DOHH2 (cell line): Measurements from ENCODE around the gene TEX2.

Experiments
- H3F3A ChIP-seq: fragments of 200-600 bp; sonication (generic), shearing (Covaris generic); 2 replicates; pipeline ENCODE4 v1.6.0; 2016; ENCODE audit warnings: antibody characterized with exemption, mild to moderate bottlenecking; ENCODE audit not compliant: control insufficient read depth, insufficient read depth
- H3K27ac ChIP-seq: fragments of 200-600 bp; sonication (generic); 2 replicates; pipeline ENCODE4 v1.5.1; 2014; ENCODE audit warnings: low read depth, mild to moderate bottlenecking, low read length, moderate library complexity
- H3K27me3 ChIP-seq: fragments of 200-600 bp; sonication (generic); 2 replicates; pipeline ENCODE4 v1.6.1; 2014; ENCODE audit warnings: mild to moderate bottlenecking, low read length, mixed read lengths; ENCODE audit not compliant: control insufficient read depth
- H3K36me3 ChIP-seq: fragments of 200-600 bp; sonication (generic); 2 replicates; pipeline ENCODE4 v1.6.1; 2014; ENCODE audit warnings: mild to moderate bottlenecking, low read length, moderate library complexity, mixed read lengths; ENCODE audit not compliant: control insufficient read depth
- H3K4me1 ChIP-seq: fragments of 200-600 bp; sonication (generic); 2 replicates; pipeline ENCODE4 v1.6.1; 2014; ENCODE audit warnings: mild to moderate bottlenecking, low read length, mixed read lengths; ENCODE audit not compliant: control insufficient read depth
- H3K4me2 ChIP-seq: fragments of 200-600 bp; sonication (generic); 2 replicates; pipeline ENCODE4 v1.6.0; 2014; ENCODE audit warnings: mild to moderate bottlenecking, low read length, moderate library complexity
- H3K4me3 ChIP-seq: fragments of 200-600 bp; sonication (generic); 2 replicates; pipeline ENCODE4 v1.5.1; 2014; ENCODE audit warnings: mild to moderate bottlenecking, low read length, mixed read lengths
- H3K79me2 ChIP-seq: fragments of 200-600 bp; sonication (generic); 2 replicates; pipeline ENCODE4 v1.6.1; 2014; ENCODE audit warnings: mild to moderate bottlenecking, low read length, mixed read lengths; ENCODE audit not compliant: control insufficient read depth
- H3K9me2 ChIP-seq: fragments of 200-600 bp; sonication (generic); replicated peaks from 2 replicates; pipeline ENCODE4 v1.6.1; 2014; ENCODE audit warnings: mild to moderate bottlenecking, low read length, mixed read lengths; ENCODE audit not compliant: control insufficient read depth
- H3K9me3 ChIP-seq: fragments of 200-600 bp; sonication (generic); 2 replicates; pipeline ENCODE4 v1.6.1; 2014; ENCODE audit warnings: antibody characterized with exemption, low read length, mixed read lengths; ENCODE audit not compliant: control insufficient read depth, insufficient read depth
- H4K20me1 ChIP-seq: fragments of 200-600 bp; sonication (generic); 2 replicates; pipeline ENCODE4 v1.6.0; 2014; ENCODE audit warnings: low read depth, mild to moderate bottlenecking, antibody characterized with exemption, low read length, moderate library complexity; ENCODE audit not compliant: control insufficient read depth, insufficient read depth
- CTCF ChIP-seq: fragments of 200-600 bp; sonication (generic); IDR thresholded peaks from one replicate; pipeline ENCODE4 v1.5.1; 2014; ENCODE audit warnings: antibody characterized with exemption, mild to moderate bottlenecking, low read depth, low read length; ENCODE audit not compliant: poor library complexity, severe bottlenecking
- EZH2phosphoT487 ChIP-seq: fragments of 200-600 bp; sonication (generic); IDR thresholded peaks from 2 replicates; pipeline ENCODE4 v1.6.1; 2017; ENCODE audit warnings: borderline replicate concordance, mild to moderate bottlenecking, antibody characterized with exemption, low read length, moderate library complexity, mixed read lengths

The TEX2 gene

GRCh38 chr17:64202683-64203344 lies 60.2 kb downstream of the TEX2 start:
- Histone ChIP-seq H3F3A (peaks cover 2% of the 10 kb centered on the region; the same call in 1 of the 2 replicates), H4K20me1 (no peaks in the 10 kb centered on the region), H3K27ac (no peak overlapping the region), H3K36me3 (no peaks in the 10 kb centered on the region), H3K9me3 (no peaks in the 10 kb centered on the region), H3K4me1 (no peaks in the 10 kb centered on the region), H3K79me2 (no peaks in the 10 kb centered on the region), H3K4me2 (no peak overlapping the region), H3K9me2 (no peaks in the 10 kb centered on the region), H3K27me3 (no peaks in the 10 kb centered on the region), H3K4me3 (no peak overlapping the region)
- TF ChIP-seq EZH2phosphoT487 (no peak), CTCF (no peak)

GRCh38 chr17:64200080-64201032 lies 62.7 kb downstream of the TEX2 start:
- no peak overlapping the region for H3K27ac ChIP-seq

GRCh38 chr17:64198331-64199090 lies 64.5 kb downstream of the TEX2 start:
- no peak overlapping the region for H3K27ac ChIP-seq
- H3K27me3 ChIP-seq = no peaks in the 10 kb centered on the region
- no peaks in the 10 kb centered on the region for H3F3A ChIP-seq
- H3K79me2 ChIP-seq = no peaks in the 10 kb centered on the region
- no peaks in the 10 kb centered on the region for H4K20me1 ChIP-seq
- TF ChIP-seq CTCF (no peak), EZH2phosphoT487 (no peak)
- no peaks in the 10 kb centered on the region for H3K9me2 ChIP-seq
- H3K36me3 ChIP-seq = no peaks in the 10 kb centered on the region
- H3K4me2 ChIP-seq = no peak overlapping the region
- no peaks in the 10 kb centered on the region for H3K4me1 ChIP-seq
- H3K4me3 ChIP-seq = no peak overlapping the region
- no peaks in the 10 kb centered on the region for H3K9me3 ChIP-seq

More at GRCh38 chr17:64200080-64201032, 62.7 kb downstream of the TEX2 start:
- TF ChIP-seq EZH2phosphoT487 (no peak), CTCF (no peak)
- H3K9me3 ChIP-seq = no peaks in the 10 kb centered on the region
- no peaks in the 10 kb centered on the region for H3K9me2 ChIP-seq
- H4K20me1 ChIP-seq = no peaks in the 10 kb centered on the region
- H3K4me2 ChIP-seq = no peak overlapping the region
- H3K4me3 ChIP-seq = no peak overlapping the region
- H3K79me2 ChIP-seq = no peaks in the 10 kb centered on the region
- no peaks in the 10 kb centered on the region for H3K27me3 ChIP-seq
- H3F3A ChIP-seq = no peaks in the 10 kb centered on the region
- H3K4me1 ChIP-seq = no peaks in the 10 kb centered on the region
- H3K36me3 ChIP-seq = no peaks in the 10 kb centered on the region
